Colonic mucosa (tissue), 4 donors: ENCODE measurements around the gene SMIM35. TPM values are rescaled to one million over a fixed set of nuclear protein-coding genes. Genes with fewer than 3 reads are reported as not detected.
A peak's percentile ranks its signal among the peaks of the same experiment; 100 is the strongest.

Experiments used
- DNase-seq: peaks from one replicate; pipeline ENCODE4 v3.0.0-alpha.2; 2020
- H3K27ac ChIP-seq: fragments of 200-600 bp; one replicate; pipeline ENCODE4 v1.8.0; 2021
- H3K27me3 ChIP-seq: fragments of 200-600 bp; one replicate; pipeline ENCODE4 v1.8.0; 2021
- H3K36me3 ChIP-seq: fragments of 200-600 bp; one replicate; pipeline ENCODE4 v1.8.0; 2021
- H3K4me1 ChIP-seq: fragments of 200-600 bp; one replicate; pipeline ENCODE4 v1.8.0; 2021; ENCODE audit warnings: mild to moderate bottlenecking
- H3K4me3 ChIP-seq: fragments of 200-600 bp; one replicate; pipeline ENCODE4 v1.8.0; 2021
- H3K9ac ChIP-seq, 2 donors: one replicate each; pipeline ENCODE4 v1.7.0; 2013; ENCODE audit warnings: control low read depth in 2 of 2, low read depth in 2 of 2, low read length in 2 of 2
- H3K9me3 ChIP-seq: fragments of 200-600 bp; one replicate; pipeline ENCODE4 v1.8.0; 2021
- intact Hi-C: fragments of 100-400 bp; cut with DNase I; formaldehyde crosslinking; loops from one replicate; pipeline ENCODE4 v1.14.1; 2022
- total RNA-seq, 2 donors: library from RNA; stranded (reverse); fragmentation: NEBNext Ultra II Directional in 1 of 2; extraction: Animal tissue kit (Norgen Biotek cat#: 25700) in 1 of 2; gene quantifications; one replicate each; pipeline ENCODE4 v1.2.1, GENCODE V29; 2021
- TF ChIP-seq, protein P1 (sequence below): fragments of 200-600 bp; IDR thresholded peaks from one replicate; pipeline ENCODE4 v1.8.0; 2022; ENCODE audit warnings: antibody characterized with exemption, mild to moderate bottlenecking
- donor health status: healthy.
- donor health status: DM: no; HTN: no; CAD: no.
- donor health status: DM: no; HTN: no; CAD: no.

SMIM35 gene
- total RNA-seq, 2 donors from 2014 or later: not detected

DNA sequence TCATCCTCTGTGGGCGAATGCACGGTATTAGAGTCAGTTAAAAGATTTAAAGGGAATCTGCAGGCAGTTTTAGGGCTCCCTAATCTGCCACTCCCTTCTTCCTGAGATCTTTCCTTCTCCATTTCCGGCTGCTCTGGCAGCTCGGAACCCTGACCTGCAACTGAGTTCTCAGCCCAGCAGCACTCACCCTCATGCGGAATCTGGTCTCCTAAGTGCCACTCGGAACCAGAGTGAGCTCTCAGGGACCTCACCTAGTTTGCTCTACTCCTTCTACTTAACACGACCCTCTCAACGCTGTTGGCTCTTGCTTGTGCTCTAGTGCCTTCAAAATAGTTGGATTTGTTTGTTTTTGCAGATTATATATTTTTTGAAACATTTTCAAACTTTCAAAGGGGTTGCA lies 119.9 kb downstream of the SMIM35 start:
- no peak overlapping the region for H3K9ac ChIP-seq
- H3K9me3 ChIP-seq: no peaks in the 10 kb centered on the region
- H3K27ac ChIP-seq: no peak overlapping the region
- DNase-seq: no peak
- intact Hi-C loops: no loop called here
- H3K27me3 ChIP-seq: no peaks in the 10 kb centered on the region
- H3K4me1 ChIP-seq: peaks cover 9% of the 10 kb centered on the region
- no peak overlapping the region for H3K4me3 ChIP-seq
- TF ChIP-seq, protein P1, sequence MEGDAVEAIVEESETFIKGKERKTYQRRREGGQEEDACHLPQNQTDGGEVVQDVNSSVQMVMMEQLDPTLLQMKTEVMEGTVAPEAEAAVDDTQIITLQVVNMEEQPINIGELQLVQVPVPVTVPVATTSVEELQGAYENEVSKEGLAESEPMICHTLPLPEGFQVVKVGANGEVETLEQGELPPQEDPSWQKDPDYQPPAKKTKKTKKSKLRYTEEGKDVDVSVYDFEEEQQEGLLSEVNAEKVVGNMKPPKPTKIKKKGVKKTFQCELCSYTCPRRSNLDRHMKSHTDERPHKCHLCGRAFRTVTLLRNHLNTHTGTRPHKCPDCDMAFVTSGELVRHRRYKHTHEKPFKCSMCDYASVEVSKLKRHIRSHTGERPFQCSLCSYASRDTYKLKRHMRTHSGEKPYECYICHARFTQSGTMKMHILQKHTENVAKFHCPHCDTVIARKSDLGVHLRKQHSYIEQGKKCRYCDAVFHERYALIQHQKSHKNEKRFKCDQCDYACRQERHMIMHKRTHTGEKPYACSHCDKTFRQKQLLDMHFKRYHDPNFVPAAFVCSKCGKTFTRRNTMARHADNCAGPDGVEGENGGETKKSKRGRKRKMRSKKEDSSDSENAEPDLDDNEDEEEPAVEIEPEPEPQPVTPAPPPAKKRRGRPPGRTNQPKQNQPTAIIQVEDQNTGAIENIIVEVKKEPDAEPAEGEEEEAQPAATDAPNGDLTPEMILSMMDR: no peak
- H3K36me3 ChIP-seq: no peaks in the 10 kb centered on the region

DNA sequence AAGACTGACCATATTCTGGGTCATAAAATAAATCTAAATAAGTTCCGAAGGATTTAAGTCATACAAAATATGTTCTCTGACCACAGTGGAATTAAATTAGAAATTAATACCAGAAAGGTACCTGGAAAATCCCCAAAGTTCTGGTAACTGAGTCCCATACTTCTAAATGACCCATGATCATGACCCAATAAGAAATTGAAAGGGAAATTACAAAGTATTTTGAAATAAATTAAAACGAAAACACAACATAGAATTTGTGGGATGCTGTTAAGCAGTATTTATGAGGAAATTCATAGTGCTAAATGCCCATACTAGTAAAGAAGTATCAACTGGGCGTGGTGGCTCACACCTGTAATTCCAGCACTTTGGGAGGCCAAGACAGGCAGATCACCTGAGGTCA lies 123.9 kb downstream of the SMIM35 start:
- TF ChIP-seq, protein P1: no peak
- Histone ChIP-seq H3K27me3 (no peaks in the 10 kb centered on the region), H3K4me3 (no peak overlapping the region), H3K36me3 (no peaks in the 10 kb centered on the region), H3K4me1 (no peaks in the 10 kb centered on the region), H3K9ac (no peak overlapping the region), H3K9me3 (no peaks in the 10 kb centered on the region), H3K27ac (no peak overlapping the region)
- DNase-seq: no peak
- intact Hi-C loops: no loop called here

DNA sequence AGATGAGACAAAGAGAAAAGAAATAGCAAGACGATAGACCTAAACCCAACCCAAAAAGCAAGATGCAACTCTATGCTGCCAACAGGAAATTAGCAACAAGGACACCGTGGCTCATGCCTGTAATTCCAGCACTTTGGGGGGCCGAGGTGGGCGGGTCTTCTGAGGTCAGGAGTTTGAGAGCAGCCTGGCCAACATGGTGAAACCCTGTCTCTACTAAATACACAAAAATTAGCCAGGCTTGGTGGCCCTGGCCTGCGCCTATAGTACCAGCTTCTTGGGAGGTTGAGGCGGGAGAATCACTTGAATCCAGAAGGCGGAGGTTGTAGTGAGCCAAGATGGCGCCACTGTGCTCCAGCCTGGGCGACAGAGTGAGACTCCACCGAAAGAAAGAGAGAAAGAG lies 124.9 kb downstream of the SMIM35 start:
- no peaks in the 10 kb centered on the region for H3K36me3 ChIP-seq
- H3K27me3 ChIP-seq: no peaks in the 10 kb centered on the region
- no peaks in the 10 kb centered on the region for H3K9me3 ChIP-seq
- H3K9ac ChIP-seq: no peak overlapping the region
- TF ChIP-seq, protein P1: no peak
- no peak overlapping the region for H3K27ac ChIP-seq
- intact Hi-C loops: no loop called here
- no peak overlapping the region for H3K4me3 ChIP-seq
- H3K4me1 ChIP-seq: no peaks in the 10 kb centered on the region
- DNase-seq: no peak

DNA sequence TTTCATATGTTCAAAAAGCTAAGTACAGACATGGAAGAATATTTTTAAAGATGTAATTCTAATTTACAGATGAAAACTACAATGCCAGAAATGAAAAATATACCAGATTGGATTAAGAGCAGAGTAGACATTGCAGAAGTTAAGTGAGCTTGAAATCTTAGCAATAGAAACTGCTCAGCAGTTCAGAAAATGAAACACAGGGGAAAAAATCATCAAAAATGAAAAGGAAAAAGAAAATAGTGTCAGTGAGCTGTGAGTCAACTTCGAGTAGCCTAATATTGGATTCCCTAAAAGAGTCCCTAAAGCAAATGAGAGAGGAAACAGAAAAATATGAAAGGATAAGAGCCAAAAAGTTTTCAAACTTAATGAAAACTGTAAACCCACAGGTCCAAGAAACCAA lies 126.4 kb downstream of the SMIM35 start:
- H3K9ac ChIP-seq: no peak overlapping the region
- no peaks in the 10 kb centered on the region for H3K36me3 ChIP-seq
- H3K4me3 ChIP-seq: no peak overlapping the region
- intact Hi-C loops: no loop called here
- no peaks in the 10 kb centered on the region for H3K27me3 ChIP-seq
- TF ChIP-seq, protein P1: no peak
- H3K9me3 ChIP-seq: no peaks in the 10 kb centered on the region
- no peak for DNase-seq
- H3K4me1 ChIP-seq: no peaks in the 10 kb centered on the region
- peak overlapping the region; percentile 30 for H3K27ac ChIP-seq

DNA sequence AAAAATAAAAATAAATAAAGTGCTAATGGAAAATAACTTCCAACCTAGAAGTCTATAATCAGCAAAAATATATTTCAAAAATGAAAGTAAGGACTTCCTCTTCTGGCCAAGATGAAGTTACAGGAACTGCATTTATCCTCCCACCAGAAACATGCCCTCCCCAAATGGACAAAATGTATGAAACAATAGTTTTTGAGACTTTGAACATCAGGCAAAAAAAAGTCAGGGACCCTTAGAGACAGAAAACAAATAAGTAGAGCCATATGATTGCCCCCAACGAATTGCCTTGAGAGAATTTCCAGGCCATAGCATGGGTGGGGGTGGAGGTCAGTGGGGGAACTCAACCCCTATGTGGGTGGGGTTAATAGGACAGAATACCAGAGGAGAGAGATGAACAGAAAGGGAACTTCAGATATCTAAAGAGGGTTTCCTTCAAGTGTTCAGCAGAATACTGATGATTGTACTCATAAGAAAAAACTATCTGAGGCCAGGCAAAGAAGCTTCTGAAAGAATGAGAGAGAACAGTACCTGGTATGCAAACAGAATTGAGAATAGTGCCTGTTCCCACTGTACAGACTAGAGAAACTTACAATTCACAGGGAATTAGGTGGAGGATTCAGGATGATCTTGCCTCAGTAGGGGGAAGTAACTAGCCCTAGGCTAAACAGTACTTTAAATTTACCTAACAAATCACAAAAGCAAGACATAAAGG lies 127.2 kb downstream of the SMIM35 start:
- no peak overlapping the region for H3K4me3 ChIP-seq
- no peak overlapping the region for H3K9ac ChIP-seq
- H3K4me1 ChIP-seq: no peaks in the 10 kb centered on the region
- no peaks in the 10 kb centered on the region for H3K9me3 ChIP-seq
- no peak for DNase-seq
- TF ChIP-seq, protein P1: no peak
- H3K27ac ChIP-seq: peak overlapping the region; percentile 30
- no peaks in the 10 kb centered on the region for H3K27me3 ChIP-seq
- intact Hi-C loops: no loop called here
- H3K36me3 ChIP-seq: no peaks in the 10 kb centered on the region
